Panc1 (cell line): ENCODE data around the gene TCP11L2. TPM values are rescaled to one million over a fixed set of nuclear protein-coding genes. Genes with fewer than 3 reads are reported as not detected.

Experiments
- ATAC-seq: fragments of 200-7000 bp; cut with Tn5 transposase; 2 replicates; pipeline ENCODE4 v1.9.1; 2020; ENCODE audit warnings: mild to moderate bottlenecking, moderate library complexity
- BruUV-seq: library from RNA; stranded (reverse); fragments of 400-500 nt; replicated peaks from 2 replicates; lab custom pipeline; 2021; lab: Mats Ljungman, UMichigan
- CTCF ChIA-PET: fragments of 300-600 bp; sonication (Branson Sonifier 250); formaldehyde crosslinking; loops from one replicate; lab custom pipeline; 2022; ENCODE audit warnings: antibody characterized with exemption; lab: Charles Lee
- POLR2A ChIA-PET: fragments of 300-600 bp; sonication (Branson Sonifier 250); formaldehyde crosslinking; loops from one replicate; lab custom pipeline; 2022; ENCODE audit warnings: antibody characterized with exemption; lab: Charles Lee
- DNase-seq: peaks from one replicate; pipeline ENCODE4 v3.0.0-alpha.2; 2010; ENCODE audit warnings: low read depth, low spot score
- H3K27ac ChIP-seq: 2 replicates; pipeline ENCODE4 v1.5.1; 2011; ENCODE audit warnings: mild to moderate bottlenecking, low read length, inconsistent platforms
- H3K27me3 ChIP-seq: fragments of 200-500 bp; sonication (Bioruptor generic); 2 replicates; pipeline ENCODE4 v1.6.0; 2014; ENCODE audit warnings: low read length, inconsistent platforms; ENCODE audit not compliant: control insufficient read depth, insufficient read depth
- H3K36me3 ChIP-seq: fragments of 200-500 bp; sonication (Bioruptor generic); 2 replicates; pipeline ENCODE4 v1.5.1; 2014; ENCODE audit warnings: inconsistent platforms, mild to moderate bottlenecking, low read length, moderate library complexity; ENCODE audit not compliant: control insufficient read depth, insufficient read depth
- H3K4me1 ChIP-seq: 2 replicates; pipeline ENCODE4 v1.5.1; 2011; ENCODE audit warnings: inconsistent platforms, mild to moderate bottlenecking, low read length, moderate library complexity; ENCODE audit not compliant: control insufficient read depth, insufficient read depth
- H3K4me3 ChIP-seq, 2 experiments: 2 replicates each; pipeline ENCODE4 v1.5.1; 2011 to 2012; ENCODE audit warnings: low read depth in 2 of 2, low read length in 2 of 2, mild to moderate bottlenecking in 2 of 2, inconsistent platforms in 1 of 2, moderate library complexity in 1 of 2
- H3K9me3 ChIP-seq: fragments of 200-500 bp; sonication (Bioruptor generic); 2 replicates; pipeline ENCODE4 v1.5.1; 2014; ENCODE audit warnings: low read depth, mild to moderate bottlenecking, inconsistent platforms, low read length, moderate library complexity; ENCODE audit not compliant: control insufficient read depth, insufficient read depth
- POLR2AphosphoS5 ChIP-seq: IDR thresholded peaks from 2 replicates; pipeline ENCODE4 v1.6.1; 2012; ENCODE audit warnings: mild to moderate bottlenecking, low read depth, low read length, moderate library complexity
- SIN3A ChIP-seq: IDR thresholded peaks from 2 replicates; pipeline ENCODE4 v1.6.1; 2012; ENCODE audit warnings: low read depth, mild to moderate bottlenecking, low read length, moderate library complexity, borderline replicate concordance; ENCODE audit not compliant: insufficient read depth
- TCF7L2 ChIP-seq: IDR thresholded peaks from 2 replicates; pipeline ENCODE4 v1.6.1; 2011; ENCODE audit warnings: mild to moderate bottlenecking, low read depth, low read length, inconsistent platforms
- in situ Hi-C: cut with HindIII; loops from 2 replicates; pipeline ENCODE4 v1.10.0; 2016; ENCODE audit warnings: low sequenced_read_pairs, low pct_unique_long_range_greater_than_20kb
- intact Hi-C: fragments of 100-400 bp; cut with micrococcal nuclease; formaldehyde crosslinking; loops from one replicate; pipeline ENCODE4 v1.10.0; 2022; ENCODE audit not compliant: unreplicated experiment
- total RNA-seq: library from RNA; stranded (reverse); gene quantifications from one replicate; pipeline ENCODE4 v1.2.1, GENCODE V29; 2021; ENCODE audit not compliant: unreplicated experiment
- TF ChIP-seq, protein P1 (sequence below), 2 experiments: IDR thresholded peaks; 2 replicates each; pipeline ENCODE4 v1.6.1; 2011 to 2012; ENCODE audit warnings: low read depth in 2 of 2, control low read depth in 1 of 2, low read length in 1 of 2, mild to moderate bottlenecking in 1 of 2, moderate library complexity in 1 of 2; ENCODE audit not compliant: insufficient read depth in 1 of 2
- TF ChIP-seq, protein P2 (sequence below): fragments of 450-650 bp; IDR thresholded peaks from 2 replicates; pipeline ENCODE4 v1.5.1; 2017; ENCODE audit warnings: mild to moderate bottlenecking

TCP11L2 gene
- total RNA-seq, 1 experiment from 2014 or later = 3.5 TPM

DNA sequence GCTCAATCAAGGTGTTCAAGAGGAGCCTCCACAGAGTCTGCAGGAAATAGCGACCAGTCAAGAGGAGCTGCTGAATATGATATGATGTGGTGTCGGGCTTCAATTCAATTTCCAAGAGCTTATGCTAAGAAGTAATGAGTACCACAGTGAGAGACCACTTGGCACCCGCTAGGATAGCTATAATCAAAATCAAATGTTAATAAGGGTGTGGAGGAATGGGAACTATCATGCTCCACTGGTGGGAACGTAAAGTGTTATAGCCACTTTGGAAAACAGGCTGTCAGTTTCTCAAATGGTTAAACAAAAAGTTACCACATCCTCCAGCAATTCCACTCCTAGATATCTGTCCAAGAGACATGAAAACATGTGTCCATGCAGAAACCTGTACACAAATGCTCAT is 61.7 kb downstream of the TCP11L2 start:
- intact Hi-C loops = no loop called here
- no peak for TF ChIP-seq SIN3A
- TF ChIP-seq, protein P1, sequence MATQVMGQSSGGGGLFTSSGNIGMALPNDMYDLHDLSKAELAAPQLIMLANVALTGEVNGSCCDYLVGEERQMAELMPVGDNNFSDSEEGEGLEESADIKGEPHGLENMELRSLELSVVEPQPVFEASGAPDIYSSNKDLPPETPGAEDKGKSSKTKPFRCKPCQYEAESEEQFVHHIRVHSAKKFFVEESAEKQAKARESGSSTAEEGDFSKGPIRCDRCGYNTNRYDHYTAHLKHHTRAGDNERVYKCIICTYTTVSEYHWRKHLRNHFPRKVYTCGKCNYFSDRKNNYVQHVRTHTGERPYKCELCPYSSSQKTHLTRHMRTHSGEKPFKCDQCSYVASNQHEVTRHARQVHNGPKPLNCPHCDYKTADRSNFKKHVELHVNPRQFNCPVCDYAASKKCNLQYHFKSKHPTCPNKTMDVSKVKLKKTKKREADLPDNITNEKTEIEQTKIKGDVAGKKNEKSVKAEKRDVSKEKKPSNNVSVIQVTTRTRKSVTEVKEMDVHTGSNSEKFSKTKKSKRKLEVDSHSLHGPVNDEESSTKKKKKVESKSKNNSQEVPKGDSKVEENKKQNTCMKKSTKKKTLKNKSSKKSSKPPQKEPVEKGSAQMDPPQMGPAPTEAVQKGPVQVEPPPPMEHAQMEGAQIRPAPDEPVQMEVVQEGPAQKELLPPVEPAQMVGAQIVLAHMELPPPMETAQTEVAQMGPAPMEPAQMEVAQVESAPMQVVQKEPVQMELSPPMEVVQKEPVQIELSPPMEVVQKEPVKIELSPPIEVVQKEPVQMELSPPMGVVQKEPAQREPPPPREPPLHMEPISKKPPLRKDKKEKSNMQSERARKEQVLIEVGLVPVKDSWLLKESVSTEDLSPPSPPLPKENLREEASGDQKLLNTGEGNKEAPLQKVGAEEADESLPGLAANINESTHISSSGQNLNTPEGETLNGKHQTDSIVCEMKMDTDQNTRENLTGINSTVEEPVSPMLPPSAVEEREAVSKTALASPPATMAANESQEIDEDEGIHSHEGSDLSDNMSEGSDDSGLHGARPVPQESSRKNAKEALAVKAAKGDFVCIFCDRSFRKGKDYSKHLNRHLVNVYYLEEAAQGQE (IDR thresholded peaks at IDR 0.05; ENCODE audit: insufficient read depth in 1 of 2, low read depth in 2 of 2, low read length in 1 of 2) = no peak
- TF ChIP-seq POLR2AphosphoS5 = no peak
- TF ChIP-seq, protein P2, sequence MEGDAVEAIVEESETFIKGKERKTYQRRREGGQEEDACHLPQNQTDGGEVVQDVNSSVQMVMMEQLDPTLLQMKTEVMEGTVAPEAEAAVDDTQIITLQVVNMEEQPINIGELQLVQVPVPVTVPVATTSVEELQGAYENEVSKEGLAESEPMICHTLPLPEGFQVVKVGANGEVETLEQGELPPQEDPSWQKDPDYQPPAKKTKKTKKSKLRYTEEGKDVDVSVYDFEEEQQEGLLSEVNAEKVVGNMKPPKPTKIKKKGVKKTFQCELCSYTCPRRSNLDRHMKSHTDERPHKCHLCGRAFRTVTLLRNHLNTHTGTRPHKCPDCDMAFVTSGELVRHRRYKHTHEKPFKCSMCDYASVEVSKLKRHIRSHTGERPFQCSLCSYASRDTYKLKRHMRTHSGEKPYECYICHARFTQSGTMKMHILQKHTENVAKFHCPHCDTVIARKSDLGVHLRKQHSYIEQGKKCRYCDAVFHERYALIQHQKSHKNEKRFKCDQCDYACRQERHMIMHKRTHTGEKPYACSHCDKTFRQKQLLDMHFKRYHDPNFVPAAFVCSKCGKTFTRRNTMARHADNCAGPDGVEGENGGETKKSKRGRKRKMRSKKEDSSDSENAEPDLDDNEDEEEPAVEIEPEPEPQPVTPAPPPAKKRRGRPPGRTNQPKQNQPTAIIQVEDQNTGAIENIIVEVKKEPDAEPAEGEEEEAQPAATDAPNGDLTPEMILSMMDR = no peak
- no peak for TF ChIP-seq TCF7L2
- Histone ChIP-seq H3K27me3 (no peaks in the 10 kb centered on the region), H3K4me3 (no peak overlapping the region), H3K9me3 (no peaks in the 10 kb centered on the region), H3K36me3 (no peaks in the 10 kb centered on the region), H3K27ac (no peak overlapping the region), H3K4me1 (no peaks in the 10 kb centered on the region)
- in situ Hi-C loops = no loop called here
- ChIA-PET CTCF (no interaction called here), POLR2A (no interaction called here)
- no peak for DNase-seq
- no TSS peak for BruUV-seq
- ATAC-seq = no peak

- DNase-seq (no peak), ATAC-seq (no peak)
- ChIA-PET POLR2A (interaction anchor here (0.6 kb wide), 1 partner anchor 719 kb away, joined by 3 read pairs; no protein-coding TSS in a partner anchor), CTCF (no interaction called here)
- H3K4me3 ChIP-seq = no peak overlapping the region
- no peak overlapping the region for H3K27ac ChIP-seq
- in situ Hi-C loops = no loop called here
- TF ChIP-seq POLR2AphosphoS5 = no peak
- no peak for TF ChIP-seq SIN3A
- no peak for TF ChIP-seq TCF7L2
- TF ChIP-seq, protein P1 (IDR thresholded peaks at IDR 0.05; ENCODE audit: insufficient read depth in 1 of 2, low read depth in 2 of 2, low read length in 1 of 2) = no peak
- TF ChIP-seq, protein P2 = no peak
- no peaks in the 10 kb centered on the region for H3K9me3 ChIP-seq
- intact Hi-C loops = no loop called here
- H3K4me1 ChIP-seq = no peaks in the 10 kb centered on the region
- BruUV-seq = no TSS peak
- H3K27me3 ChIP-seq = no peaks in the 10 kb centered on the region
- no peaks in the 10 kb centered on the region for H3K36me3 ChIP-seq
Observed at GRCh38 chr12:106369624-106370346, 67.3 kb downstream of the TCP11L2 start.
